NCI-H526 (cell line): ENCODE measurements around the gene TRHDE.

ENCODE experiments used
- DNase-seq, 2 experiments: peaks; one replicate each; lab custom pipeline; 2025; lab: John Stamatoyannopoulos, UW

Gene TRHDE

GRCh38 chr12:72444566-72444965 lies 172.4 kb downstream of the TRHDE start:
- DNase-seq, result no peak

GRCh38 chr12:72448089-72448488 lies 175.9 kb downstream of the TRHDE start:
- no peak for DNase-seq

GRCh38 chr12:72448805-72449204 lies 176.6 kb downstream of the TRHDE start:
- DNase-seq, result no peak

DNA sequence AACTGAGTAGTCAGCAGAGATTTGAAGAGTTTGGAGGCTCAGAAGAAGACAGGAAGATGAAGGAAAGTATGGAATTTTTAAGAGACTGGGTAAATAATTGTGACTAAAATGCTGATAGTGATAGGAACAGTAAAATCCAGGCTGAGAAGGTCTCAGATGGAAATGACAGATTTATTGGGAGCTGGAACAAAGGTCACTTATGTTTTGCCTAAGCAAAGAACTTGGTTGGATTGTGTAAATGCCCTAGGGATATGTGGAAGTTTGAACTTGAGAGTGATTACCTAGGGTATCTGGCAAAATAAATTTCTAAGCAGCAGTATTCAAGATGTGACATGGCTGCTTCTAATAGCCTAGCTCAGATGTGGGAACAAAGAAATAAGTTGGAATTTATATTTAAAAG lies 180.9 kb downstream of the TRHDE start:
- peak; percentile 3 to 9 for DNase-seq

DNA sequence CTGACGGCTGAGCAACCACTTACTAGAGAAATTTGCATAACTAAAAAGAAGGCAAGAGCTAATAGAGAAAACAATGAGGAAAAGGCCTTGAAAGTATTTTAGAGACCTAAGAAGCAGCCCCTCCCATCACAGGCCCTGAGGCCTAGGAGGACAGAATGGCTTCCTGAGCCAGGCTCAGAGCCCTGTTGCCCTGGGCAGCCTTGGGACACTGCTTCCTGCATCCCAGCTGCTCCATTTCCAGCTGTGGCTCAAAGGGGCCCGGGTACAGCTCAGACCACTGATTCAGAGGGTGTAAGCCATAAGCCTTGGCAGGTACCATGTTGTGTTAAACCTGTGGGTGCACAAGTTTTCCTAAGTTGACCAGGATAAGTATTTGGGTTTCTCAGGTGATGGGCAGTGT lies 181.4 kb downstream of the TRHDE start:
- DNase-seq, result no peak

GRCh38 chr12:72464471-72464870 lies 192.3 kb downstream of the TRHDE start:
- DNase-seq, result no peak

DNA sequence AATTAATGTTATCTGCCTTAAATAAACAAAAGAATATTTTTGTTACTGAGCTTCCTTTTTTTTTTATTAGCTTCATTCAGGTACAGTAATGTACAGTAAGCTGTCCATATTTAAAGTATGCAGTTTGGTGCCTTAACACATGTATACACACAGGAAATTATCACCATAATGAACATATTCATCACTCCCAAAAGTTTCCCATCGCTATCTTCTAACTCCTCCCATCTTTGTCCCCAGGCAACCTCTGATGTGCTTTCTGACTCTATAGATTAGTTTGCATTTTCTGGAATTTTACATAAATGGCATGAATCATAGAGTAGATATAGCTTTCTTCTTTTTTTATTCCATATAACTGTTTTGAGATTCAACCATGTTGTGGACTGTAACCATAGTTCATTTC lies 193.0 kb downstream of the TRHDE start:
- no peak for DNase-seq

DNA sequence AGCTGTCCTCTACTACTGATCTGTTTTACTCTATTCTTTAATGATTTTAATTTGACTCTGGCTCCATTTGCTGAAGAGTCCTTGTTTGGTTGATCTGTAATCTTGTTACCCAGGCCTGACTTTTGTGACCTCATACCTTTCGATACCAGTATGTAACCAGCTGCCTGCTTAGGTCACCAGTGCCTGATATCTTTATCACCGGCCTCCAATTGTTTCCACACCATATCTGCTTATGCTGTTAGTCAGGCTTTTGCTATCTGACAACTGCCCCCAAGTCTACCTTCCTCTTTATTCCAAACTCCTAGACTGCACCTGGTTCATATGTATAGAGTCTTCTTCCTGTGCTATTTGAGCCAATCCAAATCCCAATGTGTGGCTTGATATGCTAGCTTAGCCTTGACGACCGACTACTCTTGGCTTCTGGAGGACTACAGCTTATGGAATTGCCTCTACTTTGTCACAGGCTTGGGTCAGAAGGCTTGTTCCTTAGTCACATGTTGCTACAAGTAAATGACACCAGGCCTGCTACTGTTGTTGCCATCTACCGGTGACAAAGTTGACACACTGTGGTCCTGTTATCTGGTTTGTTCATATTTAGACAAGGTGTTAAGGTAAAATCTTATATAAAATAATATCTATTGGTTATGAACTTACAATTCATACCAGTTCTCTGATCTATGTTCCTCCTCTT lies 193.9 kb downstream of the TRHDE start:
- no peak for DNase-seq

GRCh38 chr12:72467985-72468384 lies 195.8 kb downstream of the TRHDE start:
- no peak for DNase-seq

DNA sequence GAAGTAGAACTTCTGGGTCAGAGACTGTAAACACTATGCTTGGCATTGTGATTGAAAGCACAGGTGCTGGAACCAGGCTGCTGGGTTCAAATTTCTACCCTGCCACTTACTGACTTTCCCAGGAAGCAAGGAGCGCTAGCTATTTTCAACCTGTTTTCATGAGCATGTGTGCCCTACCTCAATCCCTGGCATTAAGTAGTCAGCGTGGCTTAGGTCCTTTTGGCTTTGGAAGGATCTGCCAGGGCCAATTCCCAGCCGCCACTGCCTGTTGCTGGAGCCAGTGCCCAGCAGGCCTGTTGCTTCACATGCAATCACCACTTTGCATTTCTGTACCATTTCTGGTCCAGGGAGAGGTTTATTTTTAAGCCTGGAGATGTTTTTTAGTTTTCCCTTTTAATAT lies 196.3 kb downstream of the TRHDE start:
- DNase-seq, result no peak

DNA sequence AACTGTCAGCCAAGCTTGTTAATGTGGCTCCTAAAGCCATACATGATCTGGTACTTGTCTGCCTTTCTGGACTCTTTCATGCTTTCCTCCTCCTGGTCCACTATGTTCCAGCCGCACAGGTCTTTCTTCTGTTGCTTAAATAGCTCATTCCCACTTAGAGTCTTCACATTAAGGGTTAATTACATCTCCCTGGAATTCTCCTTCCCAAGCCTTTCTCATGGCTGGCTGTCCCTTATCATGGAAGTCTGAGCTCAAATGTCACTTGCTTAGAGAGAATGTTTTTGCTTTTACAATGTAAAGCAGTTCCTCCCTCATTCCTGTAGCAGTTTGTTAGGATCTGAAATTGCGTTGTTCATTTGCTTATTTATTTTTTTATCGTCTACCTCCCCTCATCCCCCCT lies 199.6 kb downstream of the TRHDE start:
- no peak for DNase-seq

DNA sequence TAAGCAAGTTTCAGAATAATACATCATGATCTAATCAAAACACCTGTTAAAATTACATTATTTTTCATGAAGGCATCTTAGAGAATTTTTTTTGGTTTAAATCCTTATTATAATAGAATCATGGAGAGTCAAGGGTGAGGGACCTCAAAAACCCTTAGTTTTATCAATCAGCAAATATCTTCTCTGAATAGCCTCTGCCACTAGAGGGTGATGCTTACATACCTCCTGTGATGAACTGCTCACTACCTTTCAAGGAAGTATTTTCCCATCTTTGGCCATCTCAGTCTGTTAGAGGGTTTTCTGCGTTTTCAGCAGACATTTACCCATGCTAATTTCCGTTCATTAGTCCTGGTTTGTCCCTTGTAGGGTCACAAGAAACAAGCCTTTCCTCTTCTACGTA lies 200.2 kb downstream of the TRHDE start:
- DNase-seq, result no peak

GRCh38 chr12:72476301-72476700 lies 204.1 kb downstream of the TRHDE start:
- no peak for DNase-seq

GRCh38 chr12:72485017-72485701 lies 213.0 kb downstream of the TRHDE start:
- DNase-seq, result no peak

DNA sequence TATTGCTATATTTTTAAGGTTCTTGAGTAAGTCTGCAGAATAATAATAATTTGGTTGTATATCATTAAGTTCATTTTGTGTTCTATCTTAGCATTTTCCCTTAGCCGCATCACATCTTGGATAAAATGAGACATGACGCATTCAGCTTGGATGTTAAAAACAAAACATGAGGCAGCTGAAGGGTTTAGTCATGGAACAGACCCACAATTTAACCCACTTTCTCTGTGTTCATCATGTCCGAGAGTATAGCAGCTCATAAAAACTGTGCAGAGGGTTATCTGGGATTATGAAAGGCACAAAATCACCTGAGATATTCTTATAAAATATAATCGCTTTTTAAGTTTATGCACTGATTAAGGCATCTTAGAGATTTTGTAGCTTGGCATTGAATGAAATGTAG lies 219.3 kb downstream of the TRHDE start:
- no peak for DNase-seq

DNA sequence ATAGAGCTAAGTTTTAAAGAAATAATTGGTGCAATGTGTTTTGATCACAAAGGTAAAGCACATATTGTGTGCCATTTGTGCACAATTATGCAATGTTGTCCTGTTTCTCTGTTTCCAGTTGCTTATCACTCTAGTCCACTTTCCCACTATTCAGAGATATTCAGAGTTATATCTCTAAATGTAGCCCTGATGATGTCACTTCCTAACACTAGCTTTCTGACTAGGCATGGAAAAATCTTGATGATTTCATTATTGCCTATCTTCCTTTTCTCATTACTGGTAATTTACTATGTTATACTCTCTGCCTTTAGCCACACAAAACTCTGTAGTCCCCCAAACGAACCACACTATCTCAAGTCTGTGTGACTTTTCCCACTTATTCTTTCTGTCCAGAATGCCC lies 221.2 kb downstream of the TRHDE start:
- DNase-seq, result no peak

DNA sequence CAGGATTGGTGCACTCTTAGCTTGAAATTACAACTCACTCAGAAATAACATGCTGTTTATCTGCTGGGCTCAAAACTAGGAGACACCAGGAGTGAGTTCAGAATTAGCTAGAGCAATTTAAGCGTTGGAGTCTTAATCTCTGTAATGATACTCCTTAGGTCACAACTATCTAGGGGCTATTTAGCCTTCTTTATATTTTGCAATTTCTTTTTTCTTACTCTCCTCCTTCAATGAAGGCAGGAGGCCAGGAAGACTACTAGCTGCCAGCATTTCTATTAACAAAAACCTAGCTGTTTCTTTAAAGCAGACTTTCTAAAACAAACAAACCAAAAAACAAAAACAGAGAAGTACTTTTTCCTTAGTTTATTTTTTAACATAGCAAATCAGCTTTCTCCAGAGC lies 226.2 kb downstream of the TRHDE start:
- no peak for DNase-seq

DNA sequence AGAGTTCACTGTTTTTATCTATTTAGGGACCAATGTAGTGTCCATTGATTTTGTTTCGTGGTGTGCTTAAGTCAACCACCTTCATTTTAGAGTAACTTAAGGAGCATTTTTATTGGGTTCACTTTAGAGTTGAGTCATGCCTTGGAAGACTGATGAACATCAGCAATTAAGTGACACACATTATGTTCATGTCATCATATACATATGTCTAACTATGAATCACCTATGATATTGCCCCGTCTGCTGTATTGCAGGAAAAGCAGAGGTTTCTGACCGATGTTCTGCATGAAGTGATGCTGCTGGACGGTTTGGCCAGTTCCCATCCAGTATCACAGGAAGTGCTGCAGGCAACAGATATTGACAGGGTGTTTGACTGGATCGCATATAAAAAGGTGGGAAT lies 227.1 kb downstream of the TRHDE start:
- DNase-seq, result no peak

GRCh38 chr12:72502546-72502945 lies 230.4 kb downstream of the TRHDE start:
- no peak for DNase-seq

DNA sequence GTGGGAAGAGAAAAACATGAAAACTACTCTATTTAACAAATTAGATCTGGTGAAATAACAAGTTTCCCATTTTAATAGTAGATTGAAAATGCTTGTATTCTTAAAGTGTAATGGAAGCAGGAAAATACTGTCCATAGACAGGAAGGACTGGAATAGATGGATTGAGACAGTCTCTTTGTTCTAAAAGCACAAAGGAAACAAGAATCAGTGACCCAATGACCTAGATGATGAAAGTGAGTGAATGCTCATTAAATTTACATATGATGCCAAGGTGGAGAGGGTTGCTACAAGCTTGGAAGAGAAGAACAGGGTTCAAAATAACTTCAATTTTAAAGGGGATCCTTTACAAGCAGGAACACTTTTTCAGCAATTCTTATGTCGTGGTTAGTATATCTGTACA lies 233.1 kb downstream of the TRHDE start:
- DNase-seq, result no peak

DNA sequence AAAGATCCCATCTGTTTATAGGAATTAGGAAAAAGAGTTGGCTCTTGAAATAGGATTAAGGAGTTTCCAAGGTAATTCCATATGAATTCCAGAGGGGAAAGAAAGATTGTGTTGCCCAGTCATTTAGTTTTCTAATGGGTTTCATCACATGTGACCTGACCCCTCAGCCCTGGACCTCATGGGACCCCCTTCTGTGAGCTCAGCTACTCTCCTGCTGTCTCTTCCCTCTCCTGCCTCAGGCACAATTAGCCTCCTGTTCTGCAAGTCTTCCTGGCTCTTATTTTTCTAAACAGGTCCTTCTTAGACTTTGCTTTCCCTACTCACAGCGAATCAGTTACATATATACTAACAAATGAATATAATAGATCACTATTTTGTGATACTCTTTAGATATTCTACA lies 237.7 kb downstream of the TRHDE start:
- DNase-seq, result no peak

GRCh38 chr12:72510772-72511171 lies 238.6 kb downstream of the TRHDE start:
- no peak for DNase-seq

DNA sequence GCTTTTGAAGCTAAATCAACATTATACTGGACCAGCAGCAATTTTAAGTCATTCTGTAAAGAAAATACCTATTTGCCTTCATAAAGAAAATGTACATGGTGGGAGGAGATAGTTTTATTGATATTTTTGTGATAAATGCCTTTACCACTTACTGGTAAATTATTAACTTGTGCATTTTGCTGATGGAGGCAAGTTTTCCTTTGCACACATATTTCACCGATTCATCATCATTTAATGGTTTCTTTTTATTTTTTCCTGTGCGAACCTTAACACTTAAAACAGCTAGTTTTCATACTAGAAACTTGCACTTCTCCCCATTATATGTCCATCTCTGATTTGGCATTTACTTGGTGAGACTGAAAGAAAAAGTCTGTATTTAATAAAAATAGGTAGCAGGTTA lies 239.3 kb downstream of the TRHDE start:
- no peak for DNase-seq

- DNase-seq, result no peak
Measured at GRCh38 chr12:72511906-72512305, 239.7 kb downstream of the TRHDE start.
